H1 (cell line): ENCODE results near the gene CRTC2. TPM values are rescaled to one million over a fixed set of nuclear protein-coding genes. Genes with fewer than 3 reads are reported as not detected.

Source experiments
- CTCF ChIA-PET: fragments of 300-600 bp; sonication (Branson Sonifier 250); formaldehyde crosslinking; loops from one replicate; lab custom pipeline; 2021; ENCODE audit not compliant: partially characterized antibody; lab: Charles Lee
- POLR2A ChIA-PET: fragments of 300-600 bp; sonication (Branson Sonifier 250); formaldehyde crosslinking; loops from one replicate; lab custom pipeline; 2021; ENCODE audit warnings: inconsistent platforms; ENCODE audit not compliant: partially characterized antibody; lab: Charles Lee
- DNase-seq, 2 experiments: peaks; one replicate each; pipeline versions ENCODE4 v3.0.0 to v3.0.0-alpha.2; 2010 to 2022; ENCODE audit warnings: low spot score in 2 of 2, low read depth in 1 of 2, mixed read lengths in 1 of 2
- FAIRE-seq: peaks from 2 replicates; lab custom pipeline; 2011; peaks lifted over from hg19 to GRCh38; lab: Jason Lieb, UNC
- H2AFZ ChIP-seq: 2 replicates; pipeline ENCODE4 v1.8.1; 2012; ENCODE audit warnings: low read length, inconsistent platforms
- H2AK5ac ChIP-seq: 2 replicates; pipeline ENCODE4 v1.6.1; 2013; ENCODE audit warnings: low read depth, low read length
- H2BK120ac ChIP-seq: replicated peaks from 2 replicates; pipeline ENCODE3; 2013; ENCODE audit warnings: low read depth, low read length, inconsistent platforms
- H2BK12ac ChIP-seq: 2 replicates; pipeline ENCODE4 v1.6.1; 2013; ENCODE audit warnings: low read depth, low read length
- H2BK15ac ChIP-seq: 2 replicates; pipeline ENCODE4 v1.6.1; 2013; ENCODE audit warnings: low read length
- H2BK20ac ChIP-seq: 2 replicates; pipeline ENCODE4 v1.6.1; 2013; ENCODE audit warnings: low read length
- H2BK5ac ChIP-seq: 2 replicates; pipeline ENCODE4 v1.6.1; 2013; ENCODE audit warnings: low read depth, low read length
- H3K14ac ChIP-seq: 2 replicates; pipeline ENCODE4 v1.6.1; 2013; ENCODE audit warnings: inconsistent platforms; ENCODE audit not compliant: insufficient read length
- H3K18ac ChIP-seq: 2 replicates; pipeline ENCODE4 v1.6.1; 2013; ENCODE audit warnings: low read length; ENCODE audit errors: extremely low read depth
- H3K23ac ChIP-seq: 2 replicates; pipeline ENCODE4 v1.6.1; 2013; ENCODE audit warnings: inconsistent platforms; ENCODE audit not compliant: insufficient read length
- H3K23me2 ChIP-seq: 2 replicates; pipeline ENCODE4 v1.6.1; 2013; ENCODE audit warnings: low read depth, low read length
- H3K27ac ChIP-seq: 2 replicates; pipeline ENCODE4 v1.6.1; 2011; ENCODE audit warnings: low read depth, low read length, inconsistent platforms
- H3K27me3 ChIP-seq, 4 experiments: replicated peaks in 1 of 4; 1 replicate in 1 of 4; 2 replicates in 3 of 4; pipeline versions ENCODE4 v1.6.1 to v1.8.1; 2011 to 2013; ENCODE audit warnings: low read length in 3 of 4, mild to moderate bottlenecking in 3 of 4, inconsistent platforms in 2 of 4, mixed read lengths in 2 of 4, moderate library complexity in 1 of 4; ENCODE audit not compliant: control insufficient read depth in 3 of 4, insufficient read depth in 3 of 4; ENCODE audit errors: extremely low read depth in 1 of 4
- H3K36me3 ChIP-seq, 4 experiments: 2 replicates each; pipeline versions ENCODE4 v1.6.1 to v1.8.1; 2011 to 2013; ENCODE audit warnings: mild to moderate bottlenecking in 4 of 4, low read length in 3 of 4, moderate library complexity in 2 of 4, control low read depth in 1 of 4, inconsistent platforms in 1 of 4; ENCODE audit not compliant: insufficient read depth in 4 of 4, control insufficient read depth in 2 of 4
- H3K4ac ChIP-seq: replicated peaks from 2 replicates; pipeline ENCODE3; 2013; ENCODE audit warnings: low read length, low read depth, mixed read lengths, inconsistent platforms; ENCODE audit not compliant: insufficient read length
- H3K4me1 ChIP-seq, 4 experiments: replicated peaks in 1 of 4; 1 replicate in 1 of 4; 2 replicates in 3 of 4; pipeline versions ENCODE4 v1.6.1 to v1.8.1; 2011 to 2013; ENCODE audit warnings: low read length in 3 of 4, inconsistent platforms in 2 of 4, mixed read lengths in 1 of 4; ENCODE audit not compliant: insufficient read depth in 4 of 4, control insufficient read depth in 3 of 4
- H3K4me2 ChIP-seq, 2 experiments: 2 replicates each; pipeline versions ENCODE4 v1.6.1 to v1.8.1; 2011 to 2013; ENCODE audit warnings: low read depth in 2 of 2, low read length in 2 of 2, control low read depth in 1 of 2, inconsistent platforms in 1 of 2, mild to moderate bottlenecking in 1 of 2; ENCODE audit not compliant: insufficient read depth in 1 of 2
- H3K4me3 ChIP-seq, 4 experiments: fragments of 200-600, 300-600 bp in 1 of 4; sonication (generic), shearing (Covaris generic), sonication (Bioruptor Twin) in 1 of 4; 2 replicates each; pipeline versions ENCODE4 v1.5.1 to v1.8.1; 2011 to 2016; ENCODE audit warnings: low read length in 4 of 4, low read depth in 3 of 4, control low read depth in 2 of 4, inconsistent platforms in 2 of 4, mild to moderate bottlenecking in 2 of 4, mixed read lengths in 1 of 4, moderate library complexity in 1 of 4; ENCODE audit not compliant: insufficient read depth in 2 of 4; ENCODE audit errors: extremely low read depth in 1 of 4
- H3K56ac ChIP-seq: replicated peaks from 2 replicates; pipeline ENCODE3; 2013; ENCODE audit warnings: low read depth, mild to moderate bottlenecking, mixed read lengths, low read length, inconsistent platforms; ENCODE audit not compliant: insufficient read length
- H3K79me1 ChIP-seq: 2 replicates; pipeline ENCODE4 v1.6.1; 2013; ENCODE audit warnings: low read depth, low read length, control low read depth
- H3K79me2 ChIP-seq, 2 experiments: 2 replicates each; pipeline versions ENCODE4 v1.6.1 to v1.8.1; 2012 to 2013; ENCODE audit warnings: low read length in 2 of 2, mild to moderate bottlenecking in 2 of 2, inconsistent platforms in 1 of 2; ENCODE audit not compliant: insufficient read depth in 2 of 2, control insufficient read depth in 1 of 2
- H3K9ac ChIP-seq, 4 experiments: replicated peaks in 1 of 4; 1 replicate in 1 of 4; 2 replicates in 3 of 4; pipeline versions ENCODE4 v1.6.1 to v1.8.1; 2011 to 2013; ENCODE audit warnings: low read depth in 3 of 4, low read length in 3 of 4, control low read depth in 2 of 4, mild to moderate bottlenecking in 2 of 4, moderate library complexity in 2 of 4, inconsistent platforms in 1 of 4; ENCODE audit errors: extremely low read depth in 1 of 4
- H3K9me3 ChIP-seq, 2 experiments: 2 replicates each; pipeline versions ENCODE4 v1.6.1 to v1.8.1; 2012 to 2013; ENCODE audit warnings: mild to moderate bottlenecking in 2 of 2, moderate library complexity in 2 of 2, control low read depth in 1 of 2, inconsistent platforms in 1 of 2, low read depth in 1 of 2, low read length in 1 of 2, mixed read lengths in 1 of 2; ENCODE audit not compliant: insufficient read depth in 2 of 2
- H4K20me1 ChIP-seq, 2 experiments: replicated peaks in 1 of 2; 2 replicates each; pipeline versions ENCODE3 to v1.8.1; 2011 to 2013; ENCODE audit warnings: inconsistent platforms in 2 of 2, low read length in 2 of 2, mild to moderate bottlenecking in 1 of 2; ENCODE audit not compliant: insufficient read depth in 2 of 2, control insufficient read depth in 1 of 2
- H4K5ac ChIP-seq: 2 replicates; pipeline ENCODE4 v1.6.1; 2013; ENCODE audit warnings: low read length, low read depth, mixed read lengths, inconsistent platforms; ENCODE audit not compliant: insufficient read length
- H4K8ac ChIP-seq: 2 replicates; pipeline ENCODE4 v1.8.0; 2013; ENCODE audit warnings: mild to moderate bottlenecking, moderate library complexity, low read length, inconsistent platforms; ENCODE audit not compliant: insufficient read depth; ENCODE audit errors: extremely low read depth
- H4K91ac ChIP-seq: replicated peaks from 2 replicates; pipeline ENCODE3; 2013; ENCODE audit warnings: low read length, mixed read lengths, inconsistent platforms; ENCODE audit not compliant: insufficient read length
- CBX8 ChIP-seq: fragments of 300-800, 300-1000 bp; sonication (generic); IDR thresholded peaks from 2 replicates; pipeline ENCODE4 v1.7.1; 2016; ENCODE audit warnings: low read depth, low read length, borderline replicate concordance
- CEBPB ChIP-seq: IDR thresholded peaks from 2 replicates; pipeline ENCODE4 v1.6.1; 2012; ENCODE audit warnings: low read depth, low read length
- EP300 ChIP-seq, 2 experiments: IDR thresholded peaks; 1 replicate in 1 of 2; 2 replicates in 1 of 2; pipeline ENCODE4 v1.6.1; 2011 to 2012; ENCODE audit warnings: low read depth in 2 of 2, low read length in 2 of 2, mild to moderate bottlenecking in 2 of 2, borderline replicate concordance in 1 of 2, inconsistent platforms in 1 of 2, moderate library complexity in 1 of 2
- EZH2 ChIP-seq: fragments of 200-600 bp; sonication (generic); IDR thresholded peaks from 2 replicates; pipeline ENCODE4 v1.7.1; 2012; ENCODE audit warnings: low read depth, mild to moderate bottlenecking, moderate library complexity, low read length, inconsistent platforms; ENCODE audit not compliant: severe bottlenecking
- FOSL1 ChIP-seq: IDR thresholded peaks from 2 replicates; pipeline ENCODE4 v1.6.1; 2011; ENCODE audit warnings: mild to moderate bottlenecking, low read depth, low read length, moderate library complexity; ENCODE audit not compliant: insufficient read depth
- SAP30 ChIP-seq: fragments of 300-600 bp; sonication (generic); IDR thresholded peaks from 2 replicates; pipeline ENCODE4 v1.7.1; 2012; ENCODE audit warnings: low read length, moderate library complexity, mild to moderate bottlenecking, inconsistent platforms; ENCODE audit not compliant: insufficient read depth, insufficient replicate concordance
- SRF ChIP-seq: IDR thresholded peaks from 2 replicates; pipeline ENCODE4 v1.6.1; 2011; ENCODE audit warnings: mild to moderate bottlenecking, low read depth, low read length, moderate library complexity
- TAF7 ChIP-seq: optimal IDR thresholded peaks from 2 replicates; pipeline ENCODE3; 2011; ENCODE audit warnings: low read depth, mild to moderate bottlenecking, inconsistent platforms, low read length, moderate library complexity, borderline replicate concordance
- WGBS, 2 experiments: shearing (Covaris generic) in 1 of 2; methylation state at CpG; one replicate each; pipeline versions ENCODE4 v1.1.6 to v1.1.7; 2013 to 2015; ENCODE audit warnings: low lambda C conversion rate in 2 of 2, mixed read lengths in 2 of 2, inconsistent platforms in 1 of 2, low coverage in 1 of 2, missing lambda C conversion rate in 1 of 2; ENCODE audit not compliant: insufficient replicate concordance in 2 of 2, insufficient coverage in 1 of 2, insufficient read length in 1 of 2; ENCODE audit errors: extremely low coverage in 1 of 2, missing lambda C conversion rate in 1 of 2; 5-methylcytosine and 5-hydroxymethylcytosine counted together
- polyA plus RNA-seq, 7 experiments: library from polyadenylated mRNA; depleted of rRNA in 3 of 7; stranded (reverse) in 5 of 7; unstranded in 2 of 7; fragments of >200 nt in 5 of 7; fragments of 200-250 nt in 2 of 7; gene quantifications; 1 replicate in 5 of 7; 2 replicates in 1 of 7; 4 replicates in 1 of 7; pipeline versions ENCODE4 v1.2.1 to v1.2.3, GENCODE V29; 2011 to 2013; ENCODE audit warnings: missing spikeins in 2 of 7, mixed read lengths in 2 of 7
- total RNA-seq: library from RNA; stranded (reverse); fragmentation: NEBNext Ultra II Directional; extraction: Animal tissue kit (Norgen Biotek cat#: 25700); gene quantifications from 2 replicates; pipeline ENCODE4 v1.2.1, GENCODE V29; 2021
- TF ChIP-seq, protein P1 (sequence below): IDR thresholded peaks from 2 replicates; pipeline ENCODE4 v1.6.1; 2012; ENCODE audit warnings: inconsistent platforms

The CRTC2 gene
- total and polyA plus RNA-seq, 2 of the 8 experiments (the other 6 are each of a cell fraction or from before 2014, with no cell fraction given) = 28.6 to 34.3 TPM

- Histone ChIP-seq H2BK20ac (no peak overlapping the region), H3K27ac (peak overlapping the region; percentile 55; the same call in 1 of the 2 replicates), H4K8ac (peak overlapping the region; percentile 60), H3K23ac (no peak overlapping the region), H3K4me1 (peaks cover 0 to 5% (median 2%) of the 10 kb centered on the region in 4 experiments; a peak in 2 of 7 replicates), H2BK12ac (no peak overlapping the region), H3K27me3 (no peaks in the 10 kb centered on the region), H3K4me2 (peak overlapping the region; percentile 69 to 89), H2BK5ac (peak overlapping the region; percentile 4; the same call in 1 of the 2 replicates), H3K14ac (no peak overlapping the region), H3K18ac (peak overlapping the region; percentile 78), H3K56ac (no peak overlapping the region), H3K4ac (no peak overlapping the region), H3K79me2 (peaks cover 0 to 18% of the 10 kb centered on the region in 2 experiments; a peak in 2 of 4 replicates), H3K79me1 (no peaks in the 10 kb centered on the region), H2BK120ac (no peak overlapping the region), H3K4me3 (peak overlapping the region; percentile 79 to 87 (median 80)), H2BK15ac (no peak overlapping the region), H4K20me1 (peaks cover 2 to 3% of the 10 kb centered on the region in 2 experiments), H3K23me2 (peaks cover 6% of the 10 kb centered on the region; the same call in 1 of the 2 replicates), H3K9ac (peak overlapping the region; percentile 53 to 98 (median 72)), H2AK5ac (no peak overlapping the region), H3K36me3 (peaks cover 4 to 24% (median 17%) of the 10 kb centered on the region in 4 experiments; a peak in 6 of 8 replicates), H3K9me3 (no peaks in the 10 kb centered on the region), H2AFZ (no peak overlapping the region; the same call in 1 of the 2 replicates), H4K5ac (peak overlapping the region; percentile 31), H4K91ac (peak overlapping the region; percentile 39)
- peak in 1 of 2 experiments; percentile 77 for DNase-seq
- POLR2A ChIA-PET = interaction anchor here (0.9 to 11.4 kb wide), 19 partner anchors 8 to 149 kb away, joined by 3 to 75 read pairs (median 9); partner anchors contain the start of genes CREB3L4, CRTC2, GATAD2B and JTB
- FAIRE-seq = no peak
- WGBS, 2 experiments = 2% methylated on average over 33 of the region's 95 CpGs; no CpG with 5 or more reads in 1 of the 2 experiments
- CTCF ChIA-PET = interaction anchor here (0.8 to 4.2 kb wide), 20 partner anchors 8 to 186 kb away, joined by 3 to 31 read pairs (median 4); partner anchors contain the start of genes CREB3L4, CRTC2 and RAB13
- TF ChIP-seq, protein P1, sequence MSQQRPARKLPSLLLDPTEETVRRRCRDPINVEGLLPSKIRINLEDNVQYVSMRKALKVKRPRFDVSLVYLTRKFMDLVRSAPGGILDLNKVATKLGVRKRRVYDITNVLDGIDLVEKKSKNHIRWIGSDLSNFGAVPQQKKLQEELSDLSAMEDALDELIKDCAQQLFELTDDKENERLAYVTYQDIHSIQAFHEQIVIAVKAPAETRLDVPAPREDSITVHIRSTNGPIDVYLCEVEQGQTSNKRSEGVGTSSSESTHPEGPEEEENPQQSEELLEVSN = no peak
- TF ChIP-seq EP300 (IDR thresholded peaks at IDR 0.05; ENCODE audit: borderline replicate concordance in 1 of 2, low read depth in 2 of 2, low read length in 2 of 2) (no peak), CBX8 (no peak), SRF (no peak), SAP30 (peak; percentile 5), TAF7 (no peak), CEBPB (no peak), FOSL1 (no peak), EZH2 (no peak)
Observed at GRCh38 chr1:153945795-153946621, 12.4 kb downstream of the CRTC2 start.
